Nephron (organoid): Measurements from ENCODE around the gene INAFM2.

Experiments
- H3K27ac Mint-ChIP-seq, 3 experiments: 2 replicates each; pipeline ENCODE4 v1.8.0; 2020; ENCODE audit warnings: mixed read lengths in 3 of 3, mild to moderate bottlenecking in 2 of 3, moderate library complexity in 1 of 3
- H3K27me3 Mint-ChIP-seq: 2 replicates; pipeline ENCODE4 v1.8.0; 2021; ENCODE audit warnings: low read depth, mild to moderate bottlenecking, moderate library complexity, mixed read lengths
- H3K36me3 Mint-ChIP-seq: 2 replicates; pipeline ENCODE4 v1.8.0; 2020; ENCODE audit warnings: low read depth, mixed read lengths
- H3K4me1 Mint-ChIP-seq: 2 replicates; pipeline ENCODE4 v1.8.0; 2020; ENCODE audit warnings: mixed read lengths
- H3K4me3 Mint-ChIP-seq, 3 experiments: 2 replicates each; pipeline ENCODE4 v1.8.0; 2020; ENCODE audit warnings: mild to moderate bottlenecking in 3 of 3, mixed read lengths in 3 of 3, moderate library complexity in 2 of 3
- H3K9me3 Mint-ChIP-seq: 2 replicates; pipeline ENCODE4 v1.8.0; 2020; ENCODE audit warnings: mixed read lengths
- CTCF ChIP-seq, 3 experiments: fragments of 200-600 bp; sonication (generic); IDR thresholded peaks; one replicate each; pipeline ENCODE4 v1.5.0; 2021; ENCODE audit warnings: antibody characterized with exemption in 3 of 3; ENCODE audit not compliant: unreplicated experiment in 3 of 3

The INAFM2 gene

DNA sequence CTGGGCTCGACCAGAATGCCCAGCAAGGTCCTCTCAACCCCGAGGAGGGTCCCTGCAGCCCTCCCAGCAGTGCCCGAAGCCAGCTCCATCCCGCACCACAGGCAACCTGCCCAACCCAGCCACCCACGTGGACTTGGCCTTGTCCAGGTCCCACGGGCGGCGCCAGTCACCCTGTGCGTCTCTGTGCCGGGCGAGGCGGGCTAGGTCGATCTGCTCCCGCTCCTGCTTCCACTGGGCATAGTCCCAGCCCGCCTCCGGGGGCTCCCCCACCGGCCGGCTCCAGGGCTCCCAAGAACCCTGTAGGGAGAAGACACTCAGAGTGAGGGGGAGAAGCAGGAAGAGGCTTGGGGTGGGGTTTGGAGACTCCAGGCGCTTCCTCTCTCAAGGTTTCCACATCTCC, 14.1 kb downstream of the INAFM2 start:
- Mint-ChIP-seq H3K4me3 (no peak overlapping the region), H3K9me3 (no peaks in the 10 kb centered on the region), H3K4me1 (peaks cover 57% of the 10 kb centered on the region), H3K27ac (peak overlapping the region in 1 of 3 experiments; percentile 81), H3K27me3 (peaks cover 9% of the 10 kb centered on the region), H3K36me3 (no peaks in the 10 kb centered on the region)
- no peak for TF ChIP-seq CTCF (IDR thresholded peaks at IDR 0.05; ENCODE audit: unreplicated experiment in 3 of 3)

GRCh38 chr15:40338041-40338657, 14.7 kb downstream of the INAFM2 start:
- Mint-ChIP-seq H3K9me3 (no peaks in the 10 kb centered on the region), H3K4me3 (peak overlapping the region in 1 of 3 experiments; percentile 47), H3K4me1 (peaks cover 60% of the 10 kb centered on the region), H3K27me3 (peaks cover 5% of the 10 kb centered on the region), H3K27ac (peak overlapping the region in 2 of 3 experiments; percentile 81 to 87), H3K36me3 (no peaks in the 10 kb centered on the region)
- peak; percentile 67 to 92 (median 74) for TF ChIP-seq CTCF (IDR thresholded peaks at IDR 0.05; ENCODE audit: unreplicated experiment in 3 of 3)

- H3K36me3 Mint-ChIP-seq = no peaks in the 10 kb centered on the region
- peaks cover 60% of the 10 kb centered on the region for H3K4me1 Mint-ChIP-seq
- peak in 1 of 3 experiments; percentile 14 for TF ChIP-seq CTCF (IDR thresholded peaks at IDR 0.05; ENCODE audit: unreplicated experiment in 3 of 3)
- H3K4me3 Mint-ChIP-seq = no peak overlapping the region
- H3K9me3 Mint-ChIP-seq = no peaks in the 10 kb centered on the region
- peak overlapping the region in 2 of 3 experiments; percentile 81 to 87 for H3K27ac Mint-ChIP-seq
- H3K27me3 Mint-ChIP-seq = peaks cover 5% of the 10 kb centered on the region
Measured at GRCh38 chr15:40338921-40339620, 15.6 kb downstream of the INAFM2 start.

DNA sequence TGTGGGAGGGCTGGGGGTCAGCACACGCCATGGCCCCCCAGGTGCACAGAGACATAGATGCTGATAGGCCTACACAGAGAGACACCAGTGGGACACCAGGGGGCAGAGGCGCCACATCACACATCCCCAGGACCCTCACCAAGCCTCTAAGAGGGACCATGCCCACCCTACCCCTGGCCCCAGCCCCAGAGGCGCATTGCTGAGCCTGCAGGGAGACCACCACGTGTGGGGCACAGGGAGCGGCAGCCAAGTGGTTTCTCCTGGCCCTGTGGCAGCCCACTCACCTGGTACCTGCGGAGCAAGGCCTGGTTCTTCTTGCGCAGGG, 16.1 kb downstream of the INAFM2 start:
- no peak for TF ChIP-seq CTCF (IDR thresholded peaks at IDR 0.05; ENCODE audit: unreplicated experiment in 3 of 3)
- Mint-ChIP-seq H3K4me1 (peaks cover 61% of the 10 kb centered on the region), H3K36me3 (no peaks in the 10 kb centered on the region), H3K9me3 (no peaks in the 10 kb centered on the region), H3K4me3 (peak overlapping the region in 1 of 3 experiments; percentile 49), H3K27me3 (peaks cover 5% of the 10 kb centered on the region), H3K27ac (peak overlapping the region; percentile 68 to 89 (median 87))

DNA sequence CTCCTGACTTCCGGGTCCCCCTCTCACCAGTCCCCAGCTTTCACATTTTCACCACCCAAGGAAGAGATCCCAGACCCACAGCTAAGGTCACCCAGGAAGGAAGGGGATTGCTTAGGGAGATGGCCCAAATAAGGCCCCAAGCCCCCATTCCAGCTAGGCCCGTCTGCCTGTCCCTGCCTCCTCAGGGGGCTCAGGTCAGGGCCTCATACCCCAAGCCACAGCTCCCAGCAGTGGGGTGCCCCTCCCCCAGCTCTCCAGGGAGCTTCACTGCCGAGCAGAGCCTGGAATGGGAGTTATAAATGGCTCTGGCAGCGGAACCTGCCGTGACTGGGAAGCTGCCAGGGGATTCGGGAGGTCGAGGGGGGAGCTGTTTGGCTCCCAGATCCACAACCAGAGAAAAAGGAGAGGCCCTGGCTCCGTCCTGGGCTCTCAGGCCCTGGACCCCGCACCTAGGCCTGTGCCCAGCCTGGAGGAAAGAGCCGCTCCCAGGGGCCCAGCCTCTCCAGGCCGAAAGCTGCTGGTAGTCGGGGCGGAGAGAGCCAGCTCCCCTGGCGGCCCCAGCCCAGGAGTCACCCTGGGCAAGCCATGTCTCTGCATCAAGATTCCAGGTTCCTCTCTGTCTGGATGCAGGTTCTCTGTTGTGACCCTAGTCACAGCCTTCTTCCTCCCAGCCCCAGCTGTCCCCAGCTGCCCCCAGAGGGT, 16.7 kb downstream of the INAFM2 start:
- H3K4me1 Mint-ChIP-seq = peaks cover 61% of the 10 kb centered on the region
- peak overlapping the region in 2 of 3 experiments; percentile 49 to 51 for H3K4me3 Mint-ChIP-seq
- H3K27me3 Mint-ChIP-seq = peaks cover 5% of the 10 kb centered on the region
- no peaks in the 10 kb centered on the region for H3K9me3 Mint-ChIP-seq
- H3K27ac Mint-ChIP-seq = peak overlapping the region; percentile 87 to 89 (median 88)
- no peaks in the 10 kb centered on the region for H3K36me3 Mint-ChIP-seq
- TF ChIP-seq CTCF (IDR thresholded peaks at IDR 0.05; ENCODE audit: unreplicated experiment in 3 of 3) = no peak
